ENCODE data around the gene CNNM2.

DNA sequence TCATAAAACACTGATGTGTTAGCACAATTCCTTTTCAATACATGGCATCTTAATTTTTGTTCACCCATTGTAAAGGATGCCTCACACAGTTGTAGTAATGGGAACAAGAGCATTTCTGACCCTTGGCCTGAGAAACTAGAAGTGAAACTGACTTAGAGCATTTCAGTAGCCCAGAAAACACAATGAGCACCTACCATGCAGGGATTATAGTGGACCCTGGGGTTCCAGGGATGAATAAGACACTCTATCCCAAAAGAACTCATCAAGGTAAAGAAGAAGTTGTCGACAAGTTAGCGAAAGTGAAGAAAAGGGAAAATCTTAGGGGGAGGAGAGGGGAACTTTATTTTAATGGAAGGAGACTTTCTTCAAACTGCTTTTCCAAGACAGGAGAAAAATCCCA lies 149.4 kb downstream of the CNNM2 start:
- TF ChIP-seq POLR2A (IDR thresholded peaks at IDR 0.05) = no peak
- TF ChIP-seq, protein P1, sequence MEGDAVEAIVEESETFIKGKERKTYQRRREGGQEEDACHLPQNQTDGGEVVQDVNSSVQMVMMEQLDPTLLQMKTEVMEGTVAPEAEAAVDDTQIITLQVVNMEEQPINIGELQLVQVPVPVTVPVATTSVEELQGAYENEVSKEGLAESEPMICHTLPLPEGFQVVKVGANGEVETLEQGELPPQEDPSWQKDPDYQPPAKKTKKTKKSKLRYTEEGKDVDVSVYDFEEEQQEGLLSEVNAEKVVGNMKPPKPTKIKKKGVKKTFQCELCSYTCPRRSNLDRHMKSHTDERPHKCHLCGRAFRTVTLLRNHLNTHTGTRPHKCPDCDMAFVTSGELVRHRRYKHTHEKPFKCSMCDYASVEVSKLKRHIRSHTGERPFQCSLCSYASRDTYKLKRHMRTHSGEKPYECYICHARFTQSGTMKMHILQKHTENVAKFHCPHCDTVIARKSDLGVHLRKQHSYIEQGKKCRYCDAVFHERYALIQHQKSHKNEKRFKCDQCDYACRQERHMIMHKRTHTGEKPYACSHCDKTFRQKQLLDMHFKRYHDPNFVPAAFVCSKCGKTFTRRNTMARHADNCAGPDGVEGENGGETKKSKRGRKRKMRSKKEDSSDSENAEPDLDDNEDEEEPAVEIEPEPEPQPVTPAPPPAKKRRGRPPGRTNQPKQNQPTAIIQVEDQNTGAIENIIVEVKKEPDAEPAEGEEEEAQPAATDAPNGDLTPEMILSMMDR (IDR thresholded peaks at IDR 0.05) = no peak

Measured in prostate gland (tissue), 2 donors.